Coronary artery (tissue), 2 donors: ENCODE results near the gene VPS36.
"Not testable (repeated sequence)": the region's sequence is repeated elsewhere in the genome, so short reads cannot be mapped to it uniquely, and the experiment has no call there.

ENCODE experiments used
- DNase-seq: peaks from one replicate; pipeline ENCODE4 v3.0.0-alpha.2; 2017; ENCODE audit warnings: low spot score
- H3K27ac ChIP-seq, 2 donors: fragments of 200-600 bp; sonication (generic); one replicate each; pipeline ENCODE4 v1.5.1; 2016 to 2019
- H3K4me3 ChIP-seq: fragments of 200-600 bp; sonication (generic); 2 replicates; pipeline ENCODE4 v1.5.1; 2016; ENCODE audit warnings: mild to moderate bottlenecking, moderate library complexity
- CTCF ChIP-seq: fragments of 200-600 bp; sonication (generic); IDR thresholded peaks from one replicate; pipeline ENCODE4 v1.5.1; 2019; ENCODE audit warnings: antibody characterized with exemption

The VPS36 gene

GRCh38 chr13:52450012-52450792 is at the start of gene VPS36:
Gene VPS36, minus strand, starts transcription at chr13:52450634. Its CDS starts 40 bp downstream, at chr13:52450594.
- H3K4me3 ChIP-seq = peak within 1 kb of the TSS; percentile 77
- H3K27ac ChIP-seq = peak within 1 kb of the TSS; percentile 85 to 94
- peak; percentile 100 for TF ChIP-seq CTCF
- peak; percentile 95 for DNase-seq

- not testable (repeated sequence) for H3K4me3 ChIP-seq, H3K27ac ChIP-seq, DNase-seq
Measured at GRCh38 chr13:52497979-52498378, 47.5 kb upstream of the VPS36 start.

GRCh38 chr13:52494241-52494640 is 43.8 kb upstream of the VPS36 start:
- DNase-seq = not testable (repeated sequence)

GRCh38 chr13:52491015-52491414 is 40.6 kb upstream of the VPS36 start:
- not testable (repeated sequence) for H3K27ac ChIP-seq, DNase-seq, H3K4me3 ChIP-seq

More at GRCh38 chr13:52494241-52494640, 43.8 kb upstream of the VPS36 start:
- not testable (repeated sequence) for H3K4me3 ChIP-seq, H3K27ac ChIP-seq

GRCh38 chr13:52488763-52489162 is 38.3 kb upstream of the VPS36 start:
- not testable (repeated sequence) for H3K4me3 ChIP-seq, DNase-seq, H3K27ac ChIP-seq

GRCh38 chr13:52487078-52487477 is 36.6 kb upstream of the VPS36 start:
- not testable (repeated sequence) for H3K4me3 ChIP-seq, DNase-seq

GRCh38 chr13:52480677-52481428 is 30.4 kb upstream of the VPS36 start:
- not testable (repeated sequence) for DNase-seq, H3K27ac ChIP-seq, H3K4me3 ChIP-seq

More at GRCh38 chr13:52487078-52487477, 36.6 kb upstream of the VPS36 start:
- H3K27ac ChIP-seq = not testable (repeated sequence)

- H3K4me3 ChIP-seq, H3K27ac ChIP-seq, DNase-seq: not testable (repeated sequence)
Measured at GRCh38 chr13:52468487-52468886, 18.1 kb upstream of the VPS36 start.

- H3K4me3 ChIP-seq = no peak overlapping the region
- TF ChIP-seq CTCF = no peak
- H3K27ac ChIP-seq = no peak overlapping the region
- DNase-seq = no peak
Measured at GRCh38 chr13:52463526-52463925, 13.1 kb upstream of the VPS36 start.

GRCh38 chr13:52461265-52461664 is 10.8 kb upstream of the VPS36 start:
- no peak overlapping the region for H3K27ac ChIP-seq
- no peak overlapping the region for H3K4me3 ChIP-seq
- DNase-seq = no peak
- no peak for TF ChIP-seq CTCF
